GM13977 (cell line): ENCODE results near the gene IRF9.

Source experiments
- DNase-seq: peaks from one replicate; pipeline ENCODE4 v3.0.0; 2012; ENCODE audit warnings: low spot score
- CTCF ChIP-seq: IDR thresholded peaks from 2 replicates; pipeline ENCODE4 v1.5.1; 2012; ENCODE audit warnings: mild to moderate bottlenecking, control low read depth; ENCODE audit not compliant: insufficient read depth; ENCODE audit errors: extremely low read depth, missing control alignments
- in situ Hi-C: fragments of 300-500 bp; cut with MboI; formaldehyde crosslinking; loops from one replicate; pipeline ENCODE4 v1.12.0; 2022; ENCODE audit warnings: low sequenced_read_pairs, low pct_unique_long_range_greater_than_20kb, mixed read lengths, inconsistent platforms; ENCODE audit not compliant: unreplicated experiment

The IRF9 gene

DNA sequence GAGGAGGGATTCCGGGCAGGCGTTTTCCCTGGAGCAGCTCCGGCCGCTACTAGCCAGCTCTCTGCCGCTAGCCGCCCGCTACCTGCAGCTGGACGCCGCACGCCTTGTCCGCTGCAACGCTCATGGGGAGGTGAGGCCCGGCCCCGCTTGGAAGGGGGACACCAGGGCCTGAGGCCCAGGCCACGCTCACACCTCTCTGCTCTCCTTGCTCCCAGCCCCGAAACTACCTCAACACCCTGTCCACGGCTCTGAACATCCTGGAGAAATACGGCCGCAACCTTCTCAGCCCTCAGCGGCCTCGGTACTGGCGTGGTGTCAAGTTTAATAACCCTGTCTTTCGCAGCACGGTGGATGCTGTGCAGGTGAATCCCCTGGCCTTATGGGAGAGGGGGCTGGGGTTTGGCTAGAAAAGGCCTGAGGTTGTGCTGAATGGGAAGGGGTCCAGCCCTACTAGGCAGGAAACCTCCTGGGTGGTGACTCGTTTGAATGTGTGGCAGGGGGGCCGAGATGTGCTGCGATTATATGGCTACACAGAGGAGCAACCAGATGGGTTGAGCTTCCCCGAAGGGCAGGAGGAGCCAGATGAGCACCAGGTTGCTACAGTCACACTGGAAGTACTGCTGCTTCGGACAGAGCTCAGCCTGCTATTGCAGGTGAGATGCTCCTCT is 13.2 kb upstream of the IRF9 start:
- DNase-seq = no peak
- no peak for TF ChIP-seq CTCF
- in situ Hi-C loops = no loop called here

DNA sequence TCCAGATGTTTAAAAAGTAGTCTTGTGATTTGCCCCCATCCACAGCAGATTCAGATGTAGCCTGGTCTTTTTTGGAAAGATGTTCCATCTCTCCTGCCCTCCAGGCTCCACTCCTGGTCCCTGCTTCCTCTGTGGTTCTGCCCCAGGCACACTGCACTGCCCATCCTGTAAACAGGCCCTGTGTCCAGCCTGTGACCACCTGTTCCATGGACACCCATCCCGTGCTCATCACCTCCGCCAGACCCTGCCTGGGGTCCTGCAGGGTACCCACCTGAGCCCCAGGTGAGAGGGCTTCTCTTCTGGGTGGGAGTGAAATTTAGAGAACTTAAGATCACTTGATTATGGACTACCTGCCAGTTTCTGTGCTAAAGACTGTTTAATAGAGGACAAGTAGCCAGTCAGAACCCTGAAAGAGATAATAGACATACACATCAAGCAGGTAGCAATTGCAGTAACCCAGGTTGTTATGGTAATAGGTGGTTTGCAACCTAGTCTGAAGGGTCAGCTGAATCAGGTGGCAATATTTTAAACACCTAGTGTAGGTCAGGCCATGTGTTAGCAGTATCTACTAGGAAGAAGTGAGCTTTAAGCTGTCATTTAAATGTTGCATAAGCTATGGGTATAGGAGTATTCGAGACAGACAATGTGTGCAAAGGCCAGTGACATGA is 11.6 kb upstream of the IRF9 start:
- TF ChIP-seq CTCF = no peak
- in situ Hi-C loops = no loop called here
- no peak for DNase-seq

GRCh38 chr14:24150061-24150460 is 11.0 kb upstream of the IRF9 start:
- in situ Hi-C loops = no loop called here
- no peak for TF ChIP-seq CTCF
- DNase-seq = no peak

GRCh38 chr14:24150567-24150966 is 10.5 kb upstream of the IRF9 start:
- no peak for TF ChIP-seq CTCF
- in situ Hi-C loops = no loop called here
- no peak for DNase-seq

DNA sequence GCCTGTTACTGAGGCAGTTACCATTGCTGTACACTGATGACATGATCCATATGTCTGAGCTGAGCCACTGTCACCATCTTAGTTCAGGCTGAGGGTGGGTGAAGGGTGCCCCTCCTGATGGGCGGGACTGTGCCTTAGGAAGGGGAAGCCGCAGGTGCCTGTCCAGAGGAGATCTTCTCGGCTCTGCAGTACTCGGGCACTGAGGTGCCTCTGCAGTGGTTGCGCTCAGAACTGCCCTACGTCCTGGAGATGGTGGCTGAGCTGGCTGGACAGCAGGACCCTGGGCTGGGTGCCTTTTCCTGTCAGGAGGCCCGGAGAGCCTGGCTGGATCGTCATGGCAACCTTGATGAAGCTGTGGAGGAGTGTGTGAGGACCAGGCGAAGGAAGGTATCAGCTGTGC is 10.1 kb upstream of the IRF9 start:
- no peak for TF ChIP-seq CTCF
- no peak for DNase-seq
- in situ Hi-C loops = no loop called here

DNA sequence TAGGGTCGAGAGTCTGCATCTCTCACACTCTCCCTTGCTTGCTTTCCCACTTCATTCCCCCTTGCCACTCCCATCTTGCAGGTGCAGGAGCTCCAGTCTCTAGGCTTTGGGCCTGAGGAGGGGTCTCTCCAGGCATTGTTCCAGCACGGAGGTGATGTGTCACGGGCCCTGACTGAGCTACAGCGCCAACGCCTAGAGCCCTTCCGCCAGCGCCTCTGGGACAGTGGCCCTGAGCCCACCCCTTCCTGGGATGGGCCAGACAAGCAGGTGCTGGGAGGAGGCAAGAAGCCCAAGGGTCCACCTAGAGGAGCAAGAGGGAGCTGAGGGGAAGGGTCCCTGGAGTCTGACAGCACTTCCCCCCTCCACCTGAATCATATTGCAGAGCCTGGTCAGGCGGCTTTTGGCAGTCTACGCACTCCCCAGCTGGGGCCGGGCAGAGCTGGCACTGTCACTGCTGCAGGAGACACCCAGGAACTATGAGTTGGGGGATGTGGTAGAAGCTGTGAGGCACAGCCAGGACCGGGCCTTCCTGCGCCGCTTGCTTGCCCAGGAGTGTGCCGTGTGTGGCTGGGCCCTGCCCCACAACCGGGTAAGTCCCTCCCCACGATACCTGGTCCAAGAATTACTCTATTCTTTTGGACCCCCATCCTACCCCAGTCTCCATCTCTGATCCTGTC is 9.5 kb upstream of the IRF9 start:
- no peak for TF ChIP-seq CTCF
- no peak for DNase-seq
- in situ Hi-C loops = no loop called here
